GM12874 (cell line): Measurements from ENCODE around the gene ASZ1.

ENCODE experiments used
- TF ChIP-seq, protein P1 (sequence below): IDR thresholded peaks from 2 replicates; pipeline ENCODE4 v1.5.1; 2011; ENCODE audit warnings: low read depth, mild to moderate bottlenecking, control low read depth, low read length, moderate library complexity; ENCODE audit not compliant: insufficient read depth

Gene ASZ1

DNA sequence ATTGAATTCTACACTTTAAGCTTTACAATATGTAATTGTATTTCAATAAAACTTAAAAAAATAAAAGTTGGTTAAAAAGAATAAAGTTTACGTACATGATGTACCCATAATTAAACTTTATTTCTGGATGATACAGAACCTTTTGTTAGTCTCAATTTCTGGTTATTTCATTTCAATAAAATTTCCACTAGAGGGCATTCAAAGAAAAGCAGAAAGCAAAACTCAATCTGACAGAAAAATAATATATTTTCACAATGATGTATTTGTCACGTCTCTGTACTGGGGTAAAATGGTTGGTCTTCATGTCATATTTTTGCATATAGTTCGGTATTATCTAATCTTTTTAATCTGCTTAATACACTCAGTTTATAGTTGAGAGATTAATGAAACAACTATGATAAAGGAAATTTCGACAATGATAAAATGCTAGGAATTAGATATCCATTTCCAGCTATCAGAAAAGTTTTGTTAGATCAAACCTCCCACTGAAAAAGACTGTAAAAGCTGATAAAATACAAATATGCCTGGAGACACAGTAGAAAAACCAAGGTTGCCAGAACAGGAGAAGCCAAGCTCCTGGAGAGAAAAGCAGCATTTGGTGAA lies 27.4 kb downstream of the ASZ1 start:
- TF ChIP-seq, protein P1, sequence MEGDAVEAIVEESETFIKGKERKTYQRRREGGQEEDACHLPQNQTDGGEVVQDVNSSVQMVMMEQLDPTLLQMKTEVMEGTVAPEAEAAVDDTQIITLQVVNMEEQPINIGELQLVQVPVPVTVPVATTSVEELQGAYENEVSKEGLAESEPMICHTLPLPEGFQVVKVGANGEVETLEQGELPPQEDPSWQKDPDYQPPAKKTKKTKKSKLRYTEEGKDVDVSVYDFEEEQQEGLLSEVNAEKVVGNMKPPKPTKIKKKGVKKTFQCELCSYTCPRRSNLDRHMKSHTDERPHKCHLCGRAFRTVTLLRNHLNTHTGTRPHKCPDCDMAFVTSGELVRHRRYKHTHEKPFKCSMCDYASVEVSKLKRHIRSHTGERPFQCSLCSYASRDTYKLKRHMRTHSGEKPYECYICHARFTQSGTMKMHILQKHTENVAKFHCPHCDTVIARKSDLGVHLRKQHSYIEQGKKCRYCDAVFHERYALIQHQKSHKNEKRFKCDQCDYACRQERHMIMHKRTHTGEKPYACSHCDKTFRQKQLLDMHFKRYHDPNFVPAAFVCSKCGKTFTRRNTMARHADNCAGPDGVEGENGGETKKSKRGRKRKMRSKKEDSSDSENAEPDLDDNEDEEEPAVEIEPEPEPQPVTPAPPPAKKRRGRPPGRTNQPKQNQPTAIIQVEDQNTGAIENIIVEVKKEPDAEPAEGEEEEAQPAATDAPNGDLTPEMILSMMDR: no peak

DNA sequence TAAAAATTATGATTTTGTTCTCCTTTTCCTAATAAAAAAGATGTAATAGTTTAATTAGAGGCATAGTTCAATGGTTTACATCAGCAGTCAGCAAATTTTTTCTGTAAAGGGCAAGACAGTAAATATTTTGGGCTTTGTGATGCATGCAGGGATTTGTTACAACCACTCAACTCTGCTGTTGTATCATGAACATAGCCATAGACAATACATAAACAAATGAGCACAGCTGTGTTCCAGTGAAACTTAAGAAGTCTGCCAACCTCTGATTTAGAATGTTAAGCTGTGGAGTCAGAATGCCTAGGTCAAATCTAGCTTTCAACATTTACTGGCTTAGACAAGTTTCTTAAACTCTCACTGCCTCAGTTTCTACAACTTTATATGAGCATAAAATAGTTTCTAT lies 31.6 kb downstream of the ASZ1 start:
- TF ChIP-seq, protein P1: no peak

DNA sequence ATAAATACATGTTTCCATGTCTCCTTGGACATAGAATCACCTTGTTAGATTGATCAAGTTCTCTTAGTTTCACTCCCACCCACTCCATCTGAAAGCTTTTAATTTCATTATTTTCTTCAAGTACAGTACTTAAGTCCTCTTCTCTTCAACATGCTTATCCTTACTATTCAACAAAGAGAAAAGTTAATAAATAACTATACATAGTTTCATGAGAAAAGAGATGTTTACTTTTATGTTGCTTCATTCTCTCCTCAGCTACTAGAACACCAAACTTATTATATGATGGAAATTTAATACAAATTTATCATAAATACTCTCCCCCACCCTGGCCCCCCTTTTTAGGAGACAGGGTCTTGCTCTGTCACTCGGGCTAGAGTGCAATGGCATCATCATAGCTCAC lies 33.5 kb downstream of the ASZ1 start:
- TF ChIP-seq, protein P1: no peak

DNA sequence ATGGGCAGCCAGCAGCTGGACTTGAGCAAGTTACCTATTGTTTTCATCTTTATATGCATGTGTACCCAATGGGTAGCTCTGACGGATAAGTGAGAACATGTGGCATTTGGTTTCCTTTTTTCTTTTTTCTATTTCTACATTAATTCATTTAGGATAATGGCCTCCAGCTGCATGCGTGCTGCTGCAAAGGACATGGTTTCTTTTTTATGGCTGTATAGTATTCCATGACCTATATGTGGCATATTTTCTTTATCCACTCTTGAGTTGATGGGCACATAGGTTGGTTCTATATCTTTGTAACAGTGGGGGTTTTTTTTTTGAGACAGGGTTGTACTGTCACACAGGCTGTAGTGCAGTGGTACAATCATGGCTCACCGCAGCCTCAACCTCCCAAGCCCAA lies 37.4 kb downstream of the ASZ1 start:
- TF ChIP-seq, protein P1: no peak

DNA sequence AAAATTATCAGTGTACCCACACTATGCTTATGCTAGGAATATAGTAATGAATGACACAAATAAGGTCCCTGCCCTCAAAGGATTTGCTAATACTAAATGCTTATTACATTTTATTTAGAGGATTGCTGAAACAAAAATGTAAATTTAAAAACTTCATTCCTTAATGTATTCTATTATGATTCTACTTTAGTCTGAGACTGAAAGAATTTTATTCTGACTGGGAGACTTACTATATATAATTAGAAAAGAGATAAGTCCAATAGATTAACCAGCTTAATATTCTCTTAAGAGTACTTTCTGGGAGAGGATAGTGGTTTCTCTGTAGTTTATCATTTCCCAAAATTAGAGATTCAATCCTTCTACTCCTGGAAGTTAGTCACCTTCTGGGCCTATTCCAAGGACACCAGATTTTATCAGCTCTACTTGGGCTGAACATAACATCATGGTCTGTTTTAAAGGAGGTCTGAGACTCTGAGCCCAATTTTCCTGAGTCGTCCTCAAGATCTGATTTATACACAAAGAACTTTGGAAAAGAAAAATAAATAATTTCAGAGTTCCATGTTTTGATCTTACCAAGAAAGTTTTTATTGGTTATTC lies 41.1 kb downstream of the ASZ1 start:
- TF ChIP-seq, protein P1: no peak

DNA sequence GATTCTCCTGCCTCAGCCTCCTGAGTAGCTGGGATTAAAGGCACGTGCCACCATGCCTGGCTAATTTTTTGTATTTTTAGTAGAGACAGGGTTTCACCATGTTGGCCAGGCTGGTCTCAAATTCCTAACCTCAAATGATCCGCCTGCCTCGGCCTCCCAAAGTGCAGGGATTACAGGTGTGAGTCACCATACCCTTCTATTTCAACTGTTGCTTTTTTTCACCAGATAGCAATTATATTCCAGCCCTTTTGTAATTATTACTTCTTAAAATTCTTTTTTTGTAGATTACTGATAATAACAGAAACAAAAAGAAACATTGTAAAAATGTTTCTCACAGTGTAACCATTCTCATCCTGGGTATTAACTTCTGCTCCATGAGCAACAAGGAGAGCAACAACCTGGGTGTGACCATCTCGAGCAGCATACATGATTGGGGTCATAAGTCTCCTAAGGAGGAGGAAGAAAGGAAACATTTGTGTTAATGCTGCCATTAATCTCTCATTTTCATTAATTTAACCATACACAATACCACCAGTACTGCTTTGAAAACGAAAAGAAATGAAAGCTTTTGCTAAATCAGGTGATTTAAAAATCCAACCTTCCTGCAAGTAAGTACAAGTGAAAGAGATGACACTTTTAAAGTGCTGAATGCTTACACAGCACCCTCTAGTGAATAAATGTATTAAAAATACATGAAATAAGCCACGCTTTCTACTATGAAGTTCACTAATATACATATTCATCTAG lies 41.8 kb downstream of the ASZ1 start:
- TF ChIP-seq, protein P1: peak; percentile 18; the same call in 1 of the 2 replicates

DNA sequence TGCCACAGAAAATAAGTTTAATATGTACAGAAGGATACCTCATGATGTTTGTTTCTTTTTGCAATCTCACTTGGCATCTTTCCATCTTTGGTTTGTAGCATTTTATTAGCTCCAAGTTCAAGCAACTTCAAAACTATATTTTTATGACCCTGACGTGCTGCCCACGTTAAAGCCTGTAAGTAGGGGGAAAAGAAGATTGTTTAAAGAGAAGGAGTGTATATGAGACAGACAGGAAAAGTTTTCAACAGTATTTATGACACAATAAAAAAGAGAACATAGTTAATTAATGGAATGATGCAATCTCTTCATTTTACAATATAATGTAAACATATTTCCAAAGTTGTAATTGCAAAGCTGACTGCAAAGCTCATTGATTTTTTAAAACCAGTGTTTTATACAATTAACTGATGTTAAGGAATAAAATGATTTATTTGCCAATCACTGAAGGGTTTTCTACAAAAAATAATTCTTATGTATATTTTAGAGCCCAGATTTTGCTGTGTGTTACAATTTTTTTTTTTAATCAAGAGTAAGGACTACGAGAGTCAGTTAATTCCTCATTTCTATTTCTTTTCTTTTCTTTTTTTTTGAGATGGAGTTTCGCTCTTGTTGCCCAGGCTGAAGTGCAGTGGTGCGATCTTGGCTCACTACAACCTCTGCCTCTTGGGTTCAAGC lies 42.5 kb downstream of the ASZ1 start:
- TF ChIP-seq, protein P1: no peak
